Right renal cortex interstitium (tissue), 3 donors: ENCODE results near the gene ALDH3A2. TPM values are rescaled to one million over a fixed set of nuclear protein-coding genes. Genes with fewer than 3 reads are reported as not detected.

Source experiments
- polyA plus RNA-seq, 3 donors: library from polyadenylated mRNA; unstranded; fragments of 120-200 nt; gene quantifications; one replicate each; pipeline ENCODE4 v1.2.1, GENCODE V29; 2013; ENCODE audit not compliant: insufficient read length in 3 of 3

ALDH3A2 gene
- polyA plus RNA-seq, 3 donors, result 94.7 to 103 (median 98.6) TPM

Other genes starting within 250 kb of the ALDH3A2 start
- 1 to 10 TPM in 1 of 3 donors, under 1 TPM in 2; 0.61 to 1.4 (median 1.00) TPM for gene RNF112, start 237.5 kb upstream of the ALDH3A2 start, polyA plus RNA-seq
- gene SLC47A1, start 114.9 kb upstream of the ALDH3A2 start, polyA plus RNA-seq, result 10 to 100 TPM; 18.2 to 25.5 (median 24.5) TPM
- 1 to 10 TPM; 5.9 to 7.4 (median 7.0) TPM for gene SLC47A2, start 67.8 kb downstream of the ALDH3A2 start, polyA plus RNA-seq
- 1 to 10 TPM in 1 of 3 donors, under 1 TPM in 2; 0.75 to 1.2 (median 0.82) TPM for gene ALDH3A1, start 99.5 kb downstream of the ALDH3A2 start, polyA plus RNA-seq
- gene ULK2, start 219.2 kb downstream of the ALDH3A2 start, polyA plus RNA-seq, result 10 to 100 TPM; 29.7 to 34.1 (median 33.3) TPM